HEK293 (cell line): ENCODE measurements around the gene TEX36.

Source experiments
- CTCF ChIA-PET: fragments of 350-600 bp; formaldehyde crosslinking; extraction: SDS; loops from one replicate; lab custom pipeline; 2021; ENCODE audit warnings: antibody characterized with exemption; lab: Yijun Ruan, JAX
- POLR2A ChIA-PET: fragments of 300-600 bp; formaldehyde crosslinking; extraction: SDS; loops from one replicate; lab custom pipeline; 2020; ENCODE audit warnings: antibody characterized with exemption, inconsistent platforms; lab: Yijun Ruan, JAX
- H3K27ac ChIP-seq: fragments of 200-500 bp; sonication (Bioruptor generic); 2 replicates; pipeline ENCODE4 v1.5.1; 2014; ENCODE audit warnings: low read depth, low read length, control low read depth, inconsistent platforms; ENCODE audit errors: extremely low read depth
- H3K36me3 ChIP-seq, 2 experiments: fragments of 200-500 bp in 1 of 2; sonication (Bioruptor generic) in 1 of 2; 1 replicate in 1 of 2; 2 replicates in 1 of 2; pipeline ENCODE4 v1.5.1; 2014 to 2017; ENCODE audit warnings: inconsistent platforms in 2 of 2, low read length in 2 of 2; ENCODE audit not compliant: control insufficient read depth in 2 of 2, insufficient read depth in 1 of 2
- H3K4me1 ChIP-seq: fragments of 200-500 bp; sonication (Bioruptor generic); 2 replicates; pipeline ENCODE4 v1.5.1; 2014; ENCODE audit warnings: mild to moderate bottlenecking, low read length, inconsistent platforms; ENCODE audit not compliant: control insufficient read depth, insufficient read depth
- H3K4me3 ChIP-seq: 2 replicates; pipeline ENCODE4 v1.5.1; 2011; ENCODE audit warnings: low read depth, mild to moderate bottlenecking, control low read depth, low read length, moderate library complexity
- H3K9me3 ChIP-seq: fragments of 200-500 bp; sonication (Bioruptor generic); 2 replicates; pipeline ENCODE4 v1.5.1; 2014; ENCODE audit warnings: low read depth, low read length, inconsistent platforms; ENCODE audit not compliant: control insufficient read depth, insufficient read depth
- ATF2 ChIP-seq: fragments of 450-650 bp; formaldehyde crosslinking; IDR thresholded peaks from 2 replicates; pipeline ENCODE4 v1.5.1; 2016; ENCODE audit warnings: missing biosample characterization, missing genetic modification characterization, low read depth
- GFI1B ChIP-seq: fragments of 450-650 bp; formaldehyde crosslinking; IDR thresholded peaks from 2 replicates; pipeline ENCODE4 v1.5.1; 2016; ENCODE audit warnings: missing biosample characterization, missing genetic modification characterization
- GLI4 ChIP-seq: fragments of 450-650 bp; formaldehyde crosslinking; IDR thresholded peaks from 2 replicates; pipeline ENCODE4 v1.5.1; 2016; ENCODE audit warnings: missing biosample characterization, missing genetic modification characterization
- SP7 ChIP-seq: fragments of 450-650 bp; formaldehyde crosslinking; IDR thresholded peaks from 2 replicates; pipeline ENCODE4 v1.5.1; 2016; ENCODE audit warnings: missing biosample characterization, missing genetic modification characterization
- YY2 ChIP-seq: fragments of 450-650 bp; formaldehyde crosslinking; IDR thresholded peaks from 2 replicates; pipeline ENCODE4 v1.5.1; 2016; ENCODE audit warnings: missing biosample characterization, missing genetic modification characterization
- ZBTB1 ChIP-seq: fragments of 450-650 bp; formaldehyde crosslinking; IDR thresholded peaks from 2 replicates; pipeline ENCODE4 v1.5.1; 2016; ENCODE audit warnings: missing biosample characterization, missing genetic modification characterization
- ZBTB48 ChIP-seq: fragments of 450-650 bp; formaldehyde crosslinking; IDR thresholded peaks from 2 replicates; pipeline ENCODE4 v1.5.1; 2016; ENCODE audit warnings: missing biosample characterization, missing genetic modification characterization
- ZNF112 ChIP-seq: fragments of 450-650 bp; formaldehyde crosslinking; IDR thresholded peaks from 2 replicates; pipeline ENCODE4 v1.5.0; 2017; ENCODE audit warnings: missing biosample characterization, missing genetic modification characterization
- ZNF140 ChIP-seq: fragments of 450-650 bp; formaldehyde crosslinking; IDR thresholded peaks from 2 replicates; pipeline ENCODE4 v1.5.1; 2016; ENCODE audit warnings: missing biosample characterization, missing genetic modification characterization
- ZNF184 ChIP-seq: fragments of 450-650 bp; IDR thresholded peaks from 2 replicates; pipeline ENCODE4 v1.5.1; 2018; ENCODE audit warnings: missing biosample characterization, mild to moderate bottlenecking, missing genetic modification characterization
- ZNF2 ChIP-seq: fragments of 450-650 bp; formaldehyde crosslinking; IDR thresholded peaks from 2 replicates; pipeline ENCODE4 v1.5.1; 2016; ENCODE audit warnings: missing biosample characterization, missing genetic modification characterization
- ZNF248 ChIP-seq: fragments of 450-650 bp; formaldehyde crosslinking; IDR thresholded peaks from 2 replicates; pipeline ENCODE4 v1.5.1; 2017; ENCODE audit warnings: missing biosample characterization, missing genetic modification characterization
- ZNF513 ChIP-seq: fragments of 450-650 bp; IDR thresholded peaks from 2 replicates; pipeline ENCODE4 v1.5.1; 2018; ENCODE audit warnings: missing biosample characterization, missing genetic modification characterization
- ZNF561 ChIP-seq: fragments of 450-650 bp; IDR thresholded peaks from 2 replicates; pipeline ENCODE4 v1.5.1; 2018; ENCODE audit warnings: missing biosample characterization, missing genetic modification characterization, borderline replicate concordance
- ZNF626 ChIP-seq: fragments of 450-650 bp; sonication (Bioruptor Pico); formaldehyde crosslinking; IDR thresholded peaks from 2 replicates; pipeline ENCODE4 v1.5.1; 2018; ENCODE audit warnings: missing biosample characterization, missing genetic modification characterization, inconsistent platforms
- ZNF654 ChIP-seq: fragments of 450-650 bp; formaldehyde crosslinking; IDR thresholded peaks from 2 replicates; pipeline ENCODE4 v1.5.1; 2016; ENCODE audit warnings: low read depth, missing biosample characterization, missing genetic modification characterization
- ZNF658 ChIP-seq: fragments of 450-650 bp; formaldehyde crosslinking; IDR thresholded peaks from 2 replicates; pipeline ENCODE4; 2016; ENCODE audit warnings: missing biosample characterization, missing genetic modification characterization
- ZNF664 ChIP-seq: fragments of 450-650 bp; formaldehyde crosslinking; IDR thresholded peaks from 2 replicates; pipeline ENCODE4 v1.5.1; 2016; ENCODE audit warnings: missing biosample characterization, missing genetic modification characterization
- ZNF692 ChIP-seq: fragments of 450-650 bp; formaldehyde crosslinking; IDR thresholded peaks from 2 replicates; pipeline ENCODE4 v1.5.1; 2016; ENCODE audit warnings: missing biosample characterization, missing genetic modification characterization
- ZSCAN16 ChIP-seq: fragments of 450-650 bp; formaldehyde crosslinking; IDR thresholded peaks from 2 replicates; pipeline ENCODE4 v1.5.1; 2016; ENCODE audit warnings: missing biosample characterization, missing genetic modification characterization
- TF ChIP-seq, protein P1 (sequence below): fragments of 450-650 bp; formaldehyde crosslinking; IDR thresholded peaks from 2 replicates; pipeline ENCODE4 v1.5.1; 2017; ENCODE audit warnings: missing biosample characterization, missing genetic modification characterization
- TF ChIP-seq, protein P2 (sequence below): fragments of 450-650 bp; formaldehyde crosslinking; IDR thresholded peaks from 2 replicates; pipeline ENCODE4 v1.5.1; 2016; ENCODE audit warnings: missing biosample characterization, missing genetic modification characterization

TEX36 gene

DNA sequence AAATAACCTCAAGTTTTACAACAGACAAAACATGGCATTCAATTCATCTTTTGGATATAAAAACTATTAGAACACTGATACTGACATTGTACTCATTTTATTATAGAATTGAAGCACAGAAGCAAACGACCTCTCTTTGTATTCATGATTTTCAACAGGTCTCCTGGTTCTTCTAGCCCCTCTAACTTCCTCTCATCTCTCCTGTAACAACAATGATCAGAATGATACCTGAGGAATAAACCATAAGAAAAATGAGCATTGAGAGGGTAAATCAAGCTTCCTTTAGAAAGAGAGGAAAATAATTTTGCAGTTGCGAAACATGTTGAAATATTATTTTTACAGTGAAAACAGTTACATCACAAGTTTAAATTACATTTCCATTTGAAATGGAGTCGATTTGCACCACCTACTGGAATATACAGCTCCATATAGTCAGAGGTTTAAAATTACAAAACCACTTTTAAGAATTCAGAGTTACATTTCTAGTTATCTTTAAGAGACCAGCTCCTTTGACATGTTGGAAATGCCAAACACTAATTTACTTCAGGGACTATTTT is 17.5 kb upstream of the TEX36 start (continued):
- TF ChIP-seq, protein P1, sequence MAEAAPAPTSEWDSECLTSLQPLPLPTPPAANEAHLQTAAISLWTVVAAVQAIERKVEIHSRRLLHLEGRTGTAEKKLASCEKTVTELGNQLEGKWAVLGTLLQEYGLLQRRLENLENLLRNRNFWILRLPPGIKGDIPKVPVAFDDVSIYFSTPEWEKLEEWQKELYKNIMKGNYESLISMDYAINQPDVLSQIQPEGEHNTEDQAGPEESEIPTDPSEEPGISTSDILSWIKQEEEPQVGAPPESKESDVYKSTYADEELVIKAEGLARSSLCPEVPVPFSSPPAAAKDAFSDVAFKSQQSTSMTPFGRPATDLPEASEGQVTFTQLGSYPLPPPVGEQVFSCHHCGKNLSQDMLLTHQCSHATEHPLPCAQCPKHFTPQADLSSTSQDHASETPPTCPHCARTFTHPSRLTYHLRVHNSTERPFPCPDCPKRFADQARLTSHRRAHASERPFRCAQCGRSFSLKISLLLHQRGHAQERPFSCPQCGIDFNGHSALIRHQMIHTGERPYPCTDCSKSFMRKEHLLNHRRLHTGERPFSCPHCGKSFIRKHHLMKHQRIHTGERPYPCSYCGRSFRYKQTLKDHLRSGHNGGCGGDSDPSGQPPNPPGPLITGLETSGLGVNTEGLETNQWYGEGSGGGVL = no peak
- no peak for TF ChIP-seq ATF2 (tag by site-specific recombination)

DNA sequence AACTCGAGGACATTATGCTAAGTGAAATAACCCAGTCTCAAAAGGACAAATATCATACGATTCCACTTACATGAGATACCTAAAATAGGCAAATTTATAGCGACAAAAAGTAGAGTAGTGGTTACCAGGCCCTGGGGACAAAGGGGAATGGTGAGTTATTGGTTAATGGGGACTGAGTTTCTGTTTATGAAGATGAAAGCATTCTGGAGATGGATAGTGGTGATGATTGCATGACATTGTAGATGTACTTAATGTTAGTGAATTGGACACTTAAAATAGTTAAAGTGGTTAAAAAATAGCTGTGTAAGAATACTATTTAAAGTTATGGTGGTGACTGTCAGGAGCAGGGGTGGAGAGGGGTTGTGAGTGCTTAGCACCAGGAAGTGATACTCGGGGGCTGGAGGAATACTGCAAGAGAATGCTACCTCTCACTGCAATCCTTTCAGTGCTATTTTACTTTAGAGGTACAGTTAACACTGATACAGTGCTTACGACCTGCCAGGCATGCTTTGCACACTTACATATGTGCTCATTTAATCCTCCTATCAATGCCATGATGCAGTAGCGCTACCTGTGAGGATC is 16.7 kb upstream of the TEX36 start:
- ChIA-PET POLR2A (no interaction called here), CTCF (interaction anchor here (0.6 to 1.9 kb wide), 3 partner anchors 38 to 691 kb away, joined by 3 to 5 read pairs (median 3); no protein-coding TSS in a partner anchor)
- H3K4me3 ChIP-seq = no peak overlapping the region
- peaks cover 10% of the 10 kb centered on the region; the same call in 1 of the 2 replicates for H3K4me1 ChIP-seq
- H3K27ac ChIP-seq = no peak overlapping the region
- H3K36me3 ChIP-seq = no peaks in the 10 kb centered on the region
- TF ChIP-seq GLI4 (no peak), GFI1B (no peak), ZNF664 (tag by site-specific recombination) (peak; percentile 59; the same call in 1 of the 2 replicates), ZNF184 (tag by site-specific recombination) (no peak), ZNF140 (tag by site-specific recombination) (no peak)
- TF ChIP-seq, protein P2, sequence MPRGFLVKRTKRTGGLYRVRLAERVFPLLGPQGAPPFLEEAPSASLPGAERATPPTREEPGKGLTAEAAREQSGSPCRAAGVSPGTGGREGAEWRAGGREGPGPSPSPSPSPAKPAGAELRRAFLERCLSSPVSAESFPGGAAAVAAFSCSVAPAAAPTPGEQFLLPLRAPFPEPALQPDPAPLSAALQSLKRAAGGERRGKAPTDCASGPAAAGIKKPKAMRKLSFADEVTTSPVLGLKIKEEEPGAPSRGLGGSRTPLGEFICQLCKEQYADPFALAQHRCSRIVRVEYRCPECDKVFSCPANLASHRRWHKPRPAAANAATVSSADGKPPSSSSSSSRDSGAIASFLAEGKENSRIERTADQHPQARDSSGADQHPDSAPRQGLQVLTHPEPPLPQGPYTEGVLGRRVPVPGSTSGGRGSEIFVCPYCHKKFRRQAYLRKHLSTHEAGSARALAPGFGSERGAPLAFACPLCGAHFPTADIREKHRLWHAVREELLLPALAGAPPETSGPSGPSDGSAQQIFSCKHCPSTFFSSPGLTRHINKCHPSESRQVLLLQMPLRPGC (tag by site-specific recombination) = no peak
- H3K9me3 ChIP-seq = no peaks in the 10 kb centered on the region

DNA sequence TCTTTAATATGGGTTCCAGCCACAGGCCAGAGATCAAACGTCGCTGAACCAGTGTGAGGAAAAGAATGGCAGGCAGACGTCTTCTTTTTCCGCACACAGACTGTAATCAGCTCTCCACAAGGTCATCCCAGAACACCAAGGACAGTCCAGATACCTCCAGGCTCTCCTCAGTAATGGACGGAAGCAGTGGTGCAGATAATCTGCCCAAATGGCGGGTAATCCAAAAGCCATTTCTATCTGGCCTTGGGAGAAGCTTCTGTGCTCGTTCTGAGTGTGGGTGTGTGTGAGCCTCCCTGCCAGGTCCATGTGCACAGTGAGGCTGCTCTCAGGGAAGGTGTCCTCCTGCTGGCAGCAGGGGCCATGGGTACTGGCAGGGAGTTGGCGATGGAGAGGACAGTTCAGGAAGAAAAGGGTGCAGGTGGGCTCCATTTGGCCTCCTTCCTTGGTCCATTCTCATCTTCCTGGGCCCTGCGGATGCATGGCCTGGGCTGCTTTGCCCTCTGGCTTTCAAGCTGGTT is 15.6 kb upstream of the TEX36 start:
- CTCF ChIA-PET = interaction anchor here (1.0 kb wide), 2 partner anchors 65 to 690 kb away, joined by 3 read pairs; no protein-coding TSS in a partner anchor
- H3K27ac ChIP-seq = no peak overlapping the region
- H3K36me3 ChIP-seq = no peaks in the 10 kb centered on the region
- no peak overlapping the region for H3K4me3 ChIP-seq
- POLR2A ChIA-PET = interaction anchor here (0.8 kb wide), 1 partner anchor 21 kb away, joined by 3 read pairs; the partner anchor contains the start of gene EDRF1
- H3K4me1 ChIP-seq = peaks cover 10% of the 10 kb centered on the region; the same call in 1 of the 2 replicates
- H3K9me3 ChIP-seq = no peaks in the 10 kb centered on the region
- TF ChIP-seq YY2 (tag by site-specific recombination) = no peak
- TF ChIP-seq ZBTB48 = no peak
- TF ChIP-seq ZNF2 (tag by site-specific recombination) = no peak
- no peak for TF ChIP-seq ZNF112
- TF ChIP-seq ZNF692 = no peak
- no peak for TF ChIP-seq ZNF626 (tag by site-specific recombination)
- no peak for TF ChIP-seq ZNF654 (tag by site-specific recombination)
- no peak for TF ChIP-seq SP7
- TF ChIP-seq ZSCAN16 (tag by site-specific recombination) = no peak
- TF ChIP-seq ZNF658 (tag by site-specific recombination) = no peak
- no peak for TF ChIP-seq ZNF248
- TF ChIP-seq ZNF561 (tag by site-specific recombination) = no peak
- no peak for TF ChIP-seq ZNF513
- TF ChIP-seq ZBTB1 (tag by site-specific recombination) = no peak
